ENCODE data around the gene TP53.

The TP53 gene

DNA sequence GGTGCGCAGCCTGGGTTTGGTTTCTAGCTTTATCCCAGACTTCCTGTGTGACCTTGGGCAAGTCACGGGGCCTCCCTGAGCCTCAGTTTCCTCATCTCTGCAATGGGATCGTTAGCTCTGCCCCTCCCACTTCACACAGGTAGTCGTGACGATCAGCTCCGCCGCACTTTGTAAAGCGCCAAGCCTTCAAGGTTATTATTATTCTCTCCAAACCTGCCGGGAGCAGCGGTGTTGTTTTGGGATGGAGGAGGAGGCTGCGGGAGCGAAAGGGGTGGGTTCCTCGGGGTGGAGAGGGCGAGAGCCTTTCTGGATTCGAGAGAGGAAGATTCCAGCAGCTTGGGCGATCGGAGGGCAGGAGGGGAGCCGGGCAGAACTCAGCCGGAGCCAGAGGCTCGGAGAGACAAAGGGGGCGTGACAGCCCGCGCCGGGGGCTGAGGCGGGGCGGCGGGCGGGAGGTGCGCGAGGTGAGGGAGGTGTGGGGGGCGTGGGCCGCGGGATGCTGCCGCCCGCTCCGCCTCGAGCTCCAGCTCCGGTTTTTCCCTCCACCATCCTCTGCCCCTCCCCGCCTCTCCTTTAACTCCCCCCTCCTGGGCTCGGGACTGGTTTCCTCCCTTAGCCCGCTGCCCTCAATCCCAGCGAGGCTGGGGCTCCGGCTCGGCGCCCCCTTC lies 17.4 kb upstream of the TP53 start, which contains the start of gene EFNB3:
Gene EFNB3 (plus strand): TSS at position 602 of the 668 bp plus-strand sequence. CDS start 397 bp downstream, outside the sequence.
- peak within 1 kb of the TSS in 2 of 3 experiments; percentile 65 to 90 for H3K27ac Mint-ChIP-seq
- H3K27me3 Mint-ChIP-seq (ENCODE audit: low read depth) = peaks cover 29% of the 10 kb centered on the region
- H3K9me3 Mint-ChIP-seq = no peaks in the 10 kb centered on the region
- no peak for TF ChIP-seq CTCF (IDR thresholded peaks at IDR 0.05; ENCODE audit: unreplicated experiment in 3 of 3)
- H3K4me3 Mint-ChIP-seq = peak within 1 kb of the TSS; percentile 89 to 94 (median 90)
- peaks cover 11% of the 10 kb centered on the region for H3K36me3 Mint-ChIP-seq (ENCODE audit: low read depth)
- peaks cover 27% of the 10 kb centered on the region for H3K4me1 Mint-ChIP-seq

DNA sequence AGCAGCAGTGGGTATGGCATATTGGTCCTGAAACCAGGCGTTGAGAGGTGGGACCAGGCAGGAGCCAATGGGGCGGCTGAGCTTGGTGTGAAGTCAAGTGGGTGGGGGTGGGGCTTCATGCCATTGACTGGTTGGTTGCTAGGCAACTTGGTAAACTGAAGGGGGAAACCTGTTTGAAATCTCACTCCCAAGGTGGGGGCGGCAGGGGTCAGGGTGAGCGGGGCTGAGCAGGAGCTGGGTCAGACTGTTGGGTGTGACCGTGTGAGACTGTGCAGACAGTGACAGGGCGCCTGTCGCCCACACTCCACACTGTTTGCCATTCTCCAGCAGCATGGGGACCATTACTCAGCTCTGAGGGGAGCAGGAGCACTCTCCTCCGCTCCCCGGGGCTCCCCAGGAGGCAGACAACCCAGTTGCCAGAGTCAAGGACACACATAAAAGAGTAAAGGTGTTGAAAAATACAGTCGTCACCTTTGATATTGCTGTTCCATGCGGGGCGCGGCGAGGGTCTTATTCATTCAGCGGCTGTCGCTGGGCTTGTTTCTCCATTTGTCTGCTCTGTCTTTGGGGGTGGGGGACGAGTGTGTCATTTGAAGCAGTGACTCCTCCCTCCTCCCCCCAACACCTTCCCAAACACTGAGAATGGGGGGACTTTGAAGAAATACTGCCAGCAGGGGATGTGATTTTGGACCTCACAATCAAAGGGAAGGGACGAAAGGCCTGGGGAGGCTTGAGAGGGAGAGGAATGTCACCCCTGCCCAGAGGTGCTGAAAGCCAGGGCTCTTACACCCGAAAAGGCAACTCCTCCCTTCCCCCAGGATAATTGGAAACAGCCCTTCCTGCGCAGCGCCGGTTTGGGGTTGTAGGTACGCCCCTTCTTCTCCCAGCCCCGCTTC lies 16.5 kb upstream of the TP53 start:
- TF ChIP-seq CTCF (IDR thresholded peaks at IDR 0.05; ENCODE audit: unreplicated experiment in 3 of 3) = no peak
- H3K36me3 Mint-ChIP-seq (ENCODE audit: low read depth) = peaks cover 11% of the 10 kb centered on the region
- H3K4me3 Mint-ChIP-seq = peak overlapping the region; percentile 84 to 94 (median 89)
- peak overlapping the region; percentile 53 to 90 (median 63) for H3K27ac Mint-ChIP-seq
- H3K9me3 Mint-ChIP-seq = no peaks in the 10 kb centered on the region
- H3K27me3 Mint-ChIP-seq (ENCODE audit: low read depth) = peaks cover 27% of the 10 kb centered on the region
- peaks cover 27% of the 10 kb centered on the region for H3K4me1 Mint-ChIP-seq

GRCh38 chr17:7702776-7703175 lies 15.5 kb upstream of the TP53 start:
- no peak overlapping the region for H3K4me3 Mint-ChIP-seq
- no peak overlapping the region for H3K27ac Mint-ChIP-seq
- H3K9me3 Mint-ChIP-seq = no peaks in the 10 kb centered on the region
- H3K36me3 Mint-ChIP-seq (ENCODE audit: low read depth) = peaks cover 15% of the 10 kb centered on the region
- peaks cover 27% of the 10 kb centered on the region for H3K4me1 Mint-ChIP-seq
- H3K27me3 Mint-ChIP-seq (ENCODE audit: low read depth) = peaks cover 27% of the 10 kb centered on the region
- no peak for TF ChIP-seq CTCF (IDR thresholded peaks at IDR 0.05; ENCODE audit: unreplicated experiment in 3 of 3)

DNA sequence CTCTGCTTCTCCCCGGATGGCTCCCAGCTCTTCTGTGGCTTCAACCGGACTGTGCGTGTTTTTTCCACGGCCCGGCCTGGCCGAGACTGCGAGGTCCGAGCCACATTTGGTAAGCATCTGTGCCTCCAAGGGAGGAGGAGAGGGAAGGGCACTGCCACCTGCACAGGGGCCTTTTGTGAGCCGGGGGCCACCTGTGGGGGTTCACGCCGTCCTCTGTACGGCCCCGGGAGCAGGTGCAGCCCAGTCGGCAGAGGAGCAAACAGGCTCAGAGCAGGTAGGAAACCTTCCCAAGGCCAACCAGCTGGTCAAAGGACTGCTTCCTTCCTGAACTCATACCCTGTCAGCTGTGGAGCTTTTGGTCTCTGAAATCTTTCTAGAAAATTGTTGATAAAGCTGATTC lies 14.4 kb upstream of the TP53 start:
- Mint-ChIP-seq H3K4me3 (no peak overlapping the region), H3K9me3 (no peaks in the 10 kb centered on the region), H3K27ac (no peak overlapping the region), H3K4me1 (peaks cover 26% of the 10 kb centered on the region), H3K27me3 (ENCODE audit: low read depth) (peaks cover 22% of the 10 kb centered on the region), H3K36me3 (ENCODE audit: low read depth) (peaks cover 18% of the 10 kb centered on the region)
- TF ChIP-seq CTCF (IDR thresholded peaks at IDR 0.05; ENCODE audit: unreplicated experiment in 3 of 3) = no peak

DNA sequence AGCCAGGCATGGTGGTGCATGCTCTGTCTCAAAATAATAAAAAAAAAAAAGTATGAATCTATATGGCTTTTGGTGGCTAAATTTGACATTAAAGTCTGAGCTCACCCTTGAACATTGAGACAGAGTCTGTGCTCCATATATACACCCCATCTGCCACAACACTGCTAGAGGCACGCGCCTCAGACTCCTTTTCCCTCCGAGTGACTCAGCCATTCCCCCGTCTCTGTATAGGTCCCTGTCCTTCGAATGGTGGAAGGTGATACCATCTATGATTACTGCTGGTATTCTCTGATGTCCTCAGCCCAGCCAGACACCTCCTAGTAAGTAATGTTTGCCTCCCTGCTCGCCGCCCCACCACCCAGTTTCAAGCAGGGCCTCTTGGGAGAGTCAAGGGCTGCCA lies 13.2 kb upstream of the TP53 start:
- Mint-ChIP-seq H3K27me3 (ENCODE audit: low read depth) (peaks cover 15% of the 10 kb centered on the region), H3K27ac (no peak overlapping the region), H3K4me3 (no peak overlapping the region), H3K9me3 (no peaks in the 10 kb centered on the region), H3K36me3 (ENCODE audit: low read depth) (peaks cover 28% of the 10 kb centered on the region), H3K4me1 (peaks cover 15% of the 10 kb centered on the region)
- no peak for TF ChIP-seq CTCF (IDR thresholded peaks at IDR 0.05; ENCODE audit: unreplicated experiment in 3 of 3)
